Thymus (tissue), 11 donors: ENCODE measurements around the gene PACC1. TPM values are rescaled to one million over a fixed set of nuclear protein-coding genes. Genes with fewer than 3 reads are reported as not detected.

Experiments used
- DNase-seq, 9 donors: peaks; one replicate each; pipeline ENCODE4 v3.0.0-alpha.2; 2013; ENCODE audit warnings: low spot score in 9 of 9, low read depth in 6 of 9, missing footprints in 1 of 9
- H3K27ac ChIP-seq, 2 donors: one replicate each; pipeline ENCODE4 v1.5.1; 2013; ENCODE audit warnings: control low read depth in 1 of 2, low read depth in 1 of 2, low read length in 1 of 2, mild to moderate bottlenecking in 1 of 2, moderate library complexity in 1 of 2
- H3K27me3 ChIP-seq, 2 donors: one replicate each; pipeline ENCODE4 v1.5.1; 2013; ENCODE audit warnings: low read length in 1 of 2; ENCODE audit not compliant: control insufficient read depth in 2 of 2, insufficient read depth in 1 of 2
- H3K36me3 ChIP-seq, 2 donors: one replicate each; pipeline ENCODE4 v1.5.1; 2013; ENCODE audit warnings: low read length in 1 of 2, mild to moderate bottlenecking in 1 of 2, moderate library complexity in 1 of 2; ENCODE audit not compliant: control insufficient read depth in 2 of 2, insufficient read depth in 2 of 2
- H3K4me1 ChIP-seq, 2 donors: one replicate each; pipeline ENCODE4 v1.5.1; 2013; ENCODE audit warnings: low read length in 2 of 2; ENCODE audit not compliant: control insufficient read depth in 2 of 2, insufficient read depth in 2 of 2
- H3K4me3 ChIP-seq, 2 donors: one replicate each; pipeline ENCODE4 v1.5.1; 2013; ENCODE audit warnings: low read length in 2 of 2, control low read depth in 1 of 2, mild to moderate bottlenecking in 1 of 2
- H3K9me3 ChIP-seq, 2 donors: one replicate each; pipeline ENCODE4 v1.5.1; 2013; ENCODE audit warnings: low read length in 1 of 2, mild to moderate bottlenecking in 1 of 2; ENCODE audit not compliant: control insufficient read depth in 2 of 2, insufficient read depth in 1 of 2
- WGBS: extraction: QIAGEN DNeasy Blood & Tissue Kit; methylation state at CpG from one replicate; pipeline ENCODE4 v1.1.7; 2013; 5-methylcytosine and 5-hydroxymethylcytosine counted together
- polyA plus RNA-seq: library from polyadenylated mRNA; stranded (reverse); fragments of 200-250 nt; gene quantifications from one replicate; pipeline ENCODE4 v1.2.3, GENCODE V29; 2013
- total RNA-seq: library from RNA; stranded (reverse); fragments of 120-200 nt; gene quantifications from one replicate; pipeline ENCODE4 v1.2.4, GENCODE V29; 2013
- donor health status: healthy.

Gene PACC1
- total and polyA plus RNA-seq, 2 donors = 13.7 to 17.1 TPM

GRCh38 chr1:212364985-212365384 is 49.7 kb downstream of the PACC1 start:
- H3K4me3 ChIP-seq = no peak overlapping the region
- H3K4me1 ChIP-seq = no peaks in the 10 kb centered on the region
- DNase-seq = no peak
- no peak overlapping the region for H3K27ac ChIP-seq
- H3K36me3 ChIP-seq = peaks cover 38 to 56% of the 10 kb centered on the region in 2 donors
- WGBS = 96% methylated on average over 7 of the region's 7 CpGs
- H3K27me3 ChIP-seq = no peaks in the 10 kb centered on the region
- no peaks in the 10 kb centered on the region for H3K9me3 ChIP-seq

DNA sequence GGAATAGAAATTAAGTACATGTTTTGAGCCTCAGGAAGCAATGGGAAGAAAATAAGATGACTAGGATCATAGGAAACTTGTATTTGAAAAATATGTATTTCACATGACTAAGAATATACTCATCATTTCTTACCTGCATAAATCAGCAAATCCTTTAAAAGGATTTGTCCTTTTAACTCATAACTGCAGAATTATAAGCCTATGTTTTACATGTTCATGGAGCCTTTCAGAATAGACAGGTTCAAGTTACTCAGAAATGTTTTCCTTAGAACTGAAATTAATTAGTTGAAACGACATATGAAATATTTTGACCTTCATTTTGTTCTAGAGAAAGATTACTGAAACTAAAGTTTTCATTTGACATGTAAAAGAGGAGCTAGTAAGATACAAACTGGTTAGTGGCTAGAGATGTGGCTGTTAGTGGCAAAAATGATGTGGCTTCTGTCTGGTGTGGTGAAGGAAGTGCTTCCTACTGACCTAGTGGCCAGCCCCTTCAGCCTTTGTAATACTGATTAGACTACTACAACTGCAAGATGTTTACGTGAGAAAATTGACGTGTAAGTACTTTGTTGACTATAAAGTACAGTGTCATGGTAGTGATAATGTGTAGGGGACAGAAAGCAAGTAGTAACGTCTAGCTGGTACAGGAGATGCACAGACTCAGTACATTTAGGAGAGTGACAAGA is 54.7 kb downstream of the PACC1 start:
- H3K36me3 ChIP-seq = peaks cover 25 to 65% of the 10 kb centered on the region in 2 donors

DNA sequence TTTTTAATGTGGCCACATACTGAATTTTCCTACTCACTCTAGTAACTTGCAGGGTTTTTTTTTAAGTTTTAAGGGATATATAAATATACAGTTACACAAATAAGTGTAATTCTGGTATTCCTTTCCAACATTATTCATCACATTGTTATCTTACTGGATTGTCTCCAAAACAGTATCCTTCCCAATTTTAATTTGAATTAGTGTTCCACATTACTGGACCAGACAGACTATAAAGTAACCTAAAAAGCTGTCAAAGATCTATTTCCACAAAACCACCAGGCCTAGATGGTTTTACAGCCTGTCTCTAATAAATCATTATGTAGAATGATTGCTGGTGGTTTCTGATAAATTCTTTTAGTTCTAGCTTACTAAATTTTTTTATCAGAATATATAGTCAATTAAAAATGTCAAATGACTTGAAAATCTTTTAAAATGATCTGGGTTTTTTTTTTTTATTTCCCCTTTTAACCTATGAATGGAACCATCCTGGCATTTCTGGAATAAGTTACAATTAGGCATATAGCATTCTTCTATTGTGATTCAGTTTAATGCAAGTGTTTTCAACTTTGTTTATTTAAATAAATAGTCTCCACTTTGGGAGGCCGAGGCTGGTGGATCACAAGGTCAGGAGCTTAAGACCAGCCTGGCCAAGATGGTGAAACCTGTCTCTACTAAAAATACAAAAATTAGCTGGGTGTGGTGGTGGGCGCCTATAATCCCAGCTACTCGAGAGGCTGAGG is 59.3 kb downstream of the PACC1 start:
- DNase-seq = no peak
- Histone ChIP-seq H3K27me3 (no peaks in the 10 kb centered on the region), H3K9me3 (no peaks in the 10 kb centered on the region), H3K4me1 (no peaks in the 10 kb centered on the region), H3K27ac (no peak overlapping the region), H3K4me3 (no peak overlapping the region), H3K36me3 (peaks cover 28 to 68% of the 10 kb centered on the region in 2 donors)
- WGBS = 100% methylated on average over 3 of the region's 3 CpGs

More for the DNA sequence above, 54.7 kb downstream of the PACC1 start:
- WGBS = 96% methylated on average over 4 of the region's 4 CpGs
- H3K4me3 ChIP-seq = no peak overlapping the region
- H3K27me3 ChIP-seq = no peaks in the 10 kb centered on the region
- H3K9me3 ChIP-seq = no peaks in the 10 kb centered on the region
- no peaks in the 10 kb centered on the region for H3K4me1 ChIP-seq
- H3K27ac ChIP-seq = no peak overlapping the region
- no peak for DNase-seq

GRCh38 chr1:212354464-212354863 is 60.2 kb downstream of the PACC1 start:
- no peak overlapping the region for H3K4me3 ChIP-seq
- H3K27ac ChIP-seq = no peak overlapping the region
- H3K9me3 ChIP-seq = no peaks in the 10 kb centered on the region
- over 99% methylated on average over 3 of the region's 3 CpGs for WGBS
- H3K4me1 ChIP-seq = no peaks in the 10 kb centered on the region
- peaks cover 24 to 60% of the 10 kb centered on the region in 2 donors for H3K36me3 ChIP-seq
- no peak for DNase-seq
- no peaks in the 10 kb centered on the region for H3K27me3 ChIP-seq

- 100% methylated on average over 2 of the region's 2 CpGs for WGBS
Observed at GRCh38 chr1:212353181-212353580, 61.5 kb downstream of the PACC1 start.

DNA sequence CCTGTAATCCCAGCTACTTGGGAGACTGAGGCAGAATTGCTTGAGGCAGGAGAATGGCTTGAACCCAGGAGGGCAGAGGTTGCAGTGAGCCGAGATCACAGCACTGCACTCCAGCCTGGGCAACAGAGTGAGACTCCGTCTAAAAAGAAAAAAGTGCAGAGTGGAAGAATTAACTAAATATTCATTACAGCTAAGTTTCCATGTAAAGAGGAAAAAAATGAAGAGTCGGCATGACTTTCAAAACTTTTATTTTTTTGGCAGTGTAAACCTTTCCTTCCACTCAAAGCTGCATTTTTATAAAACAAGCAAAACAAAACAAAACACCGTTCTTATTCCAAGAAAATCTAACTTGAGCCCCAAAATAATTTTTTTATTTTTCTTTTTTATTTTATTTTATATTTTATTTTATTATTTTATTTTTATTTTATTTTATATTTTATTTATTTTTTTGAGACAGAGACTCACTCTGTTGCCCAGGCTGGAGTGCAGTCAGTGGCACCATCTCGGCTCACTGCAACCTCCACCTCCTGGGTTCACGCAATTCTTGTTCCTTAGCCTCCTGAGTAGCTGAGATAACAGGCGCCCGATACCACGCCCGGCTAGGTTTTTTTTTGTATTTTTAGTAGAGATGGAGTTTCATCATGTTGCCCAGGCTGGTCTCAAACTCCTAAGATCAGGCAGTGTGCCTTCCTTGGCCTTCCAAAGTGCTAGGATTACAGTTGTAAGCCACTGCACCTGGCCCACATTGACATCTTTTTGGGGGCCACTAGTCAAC is 62.9 kb downstream of the PACC1 start:
- no peak overlapping the region for H3K4me3 ChIP-seq
- H3K27ac ChIP-seq = no peak overlapping the region
- no peak for DNase-seq
- peaks cover 20 to 49% of the 10 kb centered on the region in 2 donors for H3K36me3 ChIP-seq
- no peaks in the 10 kb centered on the region for H3K27me3 ChIP-seq
- H3K4me1 ChIP-seq = no peaks in the 10 kb centered on the region
- H3K9me3 ChIP-seq = no peaks in the 10 kb centered on the region
- 97% methylated on average over 10 of the region's 10 CpGs for WGBS

More at GRCh38 chr1:212353181-212353580, 61.5 kb downstream of the PACC1 start:
- H3K4me1 ChIP-seq = no peaks in the 10 kb centered on the region
- H3K9me3 ChIP-seq = no peaks in the 10 kb centered on the region
- H3K27me3 ChIP-seq = no peaks in the 10 kb centered on the region
- no peak overlapping the region for H3K27ac ChIP-seq
- peaks cover 24 to 52% of the 10 kb centered on the region in 2 donors for H3K36me3 ChIP-seq
- DNase-seq = no peak
- H3K4me3 ChIP-seq = no peak overlapping the region

DNA sequence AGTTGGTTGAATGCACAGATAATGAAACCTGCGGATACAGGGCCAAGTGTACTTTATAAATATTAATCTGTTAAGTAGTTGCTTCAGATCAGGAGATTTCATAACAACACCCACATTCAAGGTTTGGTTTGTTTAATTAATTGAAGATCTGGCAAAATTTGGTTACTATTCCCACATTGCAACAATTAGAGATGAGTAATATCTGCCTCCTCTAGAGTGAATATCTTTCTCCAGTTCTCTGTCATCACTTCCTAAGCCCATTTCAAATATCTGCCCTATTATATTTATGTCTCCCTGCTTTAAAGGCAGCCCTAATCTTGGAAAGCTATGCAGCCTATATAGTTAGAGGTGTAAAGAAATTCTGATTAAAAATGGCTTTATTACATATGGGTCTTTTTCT is 68.1 kb downstream of the PACC1 start:
- Histone ChIP-seq H3K36me3 (peaks cover 18 to 30% of the 10 kb centered on the region in 2 donors), H3K4me1 (no peaks in the 10 kb centered on the region), H3K9me3 (no peaks in the 10 kb centered on the region), H3K27ac (no peak overlapping the region), H3K4me3 (no peak overlapping the region), H3K27me3 (no peaks in the 10 kb centered on the region)
- DNase-seq = no peak
- WGBS = 96% methylated on average over 1 of the region's 1 CpG

- H3K36me3 ChIP-seq = peaks cover 20 to 24% of the 10 kb centered on the region in 2 donors
- 99% methylated on average over 4 of the region's 4 CpGs for WGBS
Observed at GRCh38 chr1:212344905-212345304, 69.8 kb downstream of the PACC1 start.

DNA sequence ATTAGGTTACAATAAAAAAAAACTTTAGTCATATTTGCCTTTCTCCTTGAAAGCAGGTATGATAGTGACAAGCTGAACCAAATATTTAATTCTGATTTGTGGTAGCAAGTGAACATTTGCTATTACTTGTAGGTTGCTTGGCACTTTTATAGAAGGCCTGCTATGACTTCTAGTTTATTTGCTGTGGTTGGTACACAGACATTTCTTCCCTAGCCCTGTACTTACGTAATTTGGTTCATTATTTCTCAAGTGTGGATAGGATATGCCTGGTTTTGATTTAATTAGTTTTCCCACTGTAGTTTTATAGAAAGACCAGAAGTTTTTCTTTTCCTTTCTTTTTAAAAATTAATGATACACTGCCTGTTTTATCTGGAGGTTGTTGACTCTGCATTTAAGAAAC is 73.6 kb downstream of the PACC1 start:
- Histone ChIP-seq H3K9me3 (no peaks in the 10 kb centered on the region), H3K4me3 (no peak overlapping the region), H3K4me1 (no peaks in the 10 kb centered on the region), H3K36me3 (peaks cover 14 to 20% of the 10 kb centered on the region in 2 donors), H3K27ac (no peak overlapping the region), H3K27me3 (no peaks in the 10 kb centered on the region)
- WGBS = 100% methylated on average over 1 of the region's 1 CpG
- DNase-seq = no peak

More at GRCh38 chr1:212344905-212345304, 69.8 kb downstream of the PACC1 start:
- Histone ChIP-seq H3K27me3 (no peaks in the 10 kb centered on the region), H3K9me3 (no peaks in the 10 kb centered on the region), H3K27ac (no peak overlapping the region), H3K4me1 (no peaks in the 10 kb centered on the region), H3K4me3 (no peak overlapping the region)
- DNase-seq = no peak
